SU-DHL-6 (cell line): Measurements from ENCODE around the gene SF3A1.

ENCODE experiments used
- H2AFZ ChIP-seq: fragments of 200-600 bp; sonication (generic); 2 replicates; pipeline ENCODE4 v1.6.1; 2014; ENCODE audit warnings: low read depth, mild to moderate bottlenecking, moderate library complexity, mixed read lengths, antibody characterized with exemption, low read length; ENCODE audit not compliant: severe bottlenecking
- H3F3A ChIP-seq: fragments of 200-600 bp; shearing (Covaris generic); 2 replicates; pipeline ENCODE4 v1.6.0; 2016; ENCODE audit warnings: antibody characterized with exemption, mild to moderate bottlenecking; ENCODE audit not compliant: insufficient read depth
- H3K27ac ChIP-seq: fragments of 200-600 bp; sonication (generic); 2 replicates; pipeline ENCODE4 v1.5.1; 2016; ENCODE audit warnings: low read depth, mild to moderate bottlenecking, low read length, moderate library complexity, mixed read lengths
- H3K27me3 ChIP-seq: fragments of 200-600 bp; sonication (generic), shearing (Covaris generic); 2 replicates; pipeline ENCODE4 v1.6.0; 2014; ENCODE audit warnings: mild to moderate bottlenecking, low read length
- H3K36me3 ChIP-seq: fragments of 200-600 bp; sonication (generic); 2 replicates; pipeline ENCODE4 v1.6.1; 2014; ENCODE audit warnings: mild to moderate bottlenecking, low read length, mixed read lengths
- H3K4me2 ChIP-seq: fragments of 300-600, 200-600 bp; shearing (Covaris generic), sonication (generic); 2 replicates; pipeline ENCODE4 v1.6.0; 2014; ENCODE audit warnings: low read length, low read depth, mild to moderate bottlenecking; ENCODE audit not compliant: poor library complexity, severe bottlenecking
- H3K4me3 ChIP-seq: fragments of 200-600 bp; sonication (generic); 2 replicates; pipeline ENCODE4 v1.5.1; 2014; ENCODE audit warnings: antibody characterized with exemption, low read length, mild to moderate bottlenecking, mixed read lengths; ENCODE audit not compliant: insufficient read depth, poor library complexity, severe bottlenecking
- H3K79me2 ChIP-seq: fragments of 200-600 bp; sonication (generic); 2 replicates; pipeline ENCODE4 v1.6.1; 2014; ENCODE audit warnings: mild to moderate bottlenecking, low read length, moderate library complexity; ENCODE audit not compliant: insufficient read depth
- H3K9ac ChIP-seq: fragments of 200-600 bp; sonication (generic); 2 replicates; pipeline ENCODE4 v1.7.0; 2014; ENCODE audit warnings: mild to moderate bottlenecking, low read length
- H3K9me2 ChIP-seq: fragments of 200-600 bp; sonication (generic); replicated peaks from 2 replicates; pipeline ENCODE4 v1.6.1; 2014; ENCODE audit warnings: low read length; ENCODE audit not compliant: insufficient read depth
- H3K9me3 ChIP-seq: fragments of 200-600 bp; sonication (generic); 2 replicates; pipeline ENCODE4 v1.6.1; 2014; ENCODE audit warnings: low read length, mixed read lengths; ENCODE audit not compliant: insufficient read depth
- H4K20me1 ChIP-seq: fragments of 200-600 bp; sonication (generic); 2 replicates; pipeline ENCODE4 v1.6.1; 2014; ENCODE audit warnings: low read depth, mild to moderate bottlenecking, antibody characterized with exemption, low read length, moderate library complexity, mixed read lengths
- CTCF ChIP-seq: fragments of 200-600 bp; sonication (generic); IDR thresholded peaks from one replicate; pipeline ENCODE4 v1.5.1; 2017; ENCODE audit warnings: antibody characterized with exemption, mild to moderate bottlenecking, low read length, moderate library complexity; ENCODE audit not compliant: insufficient read depth, poor library complexity, severe bottlenecking
- EZH2phosphoT487 ChIP-seq: fragments of 200-600 bp; sonication (generic), shearing (Covaris generic); conservative IDR thresholded peaks from 2 replicates; pipeline ENCODE4 v1.6.1; 2018; ENCODE audit warnings: mild to moderate bottlenecking, antibody characterized with exemption, low read length, moderate library complexity, mixed read lengths

The SF3A1 gene

GRCh38 chr22:30305519-30305905 lies 51.2 kb downstream of the SF3A1 start:
- Histone ChIP-seq H3F3A (no peaks in the 10 kb centered on the region), H3K9me2 (no peaks in the 10 kb centered on the region), H3K9ac (no peak overlapping the region), H3K9me3 (no peaks in the 10 kb centered on the region), H3K4me3 (no peak overlapping the region), H3K79me2 (no peaks in the 10 kb centered on the region), H3K27ac (no peak overlapping the region), H3K4me2 (no peak overlapping the region), H3K27me3 (no peaks in the 10 kb centered on the region), H4K20me1 (no peaks in the 10 kb centered on the region), H2AFZ (no peak overlapping the region), H3K36me3 (no peaks in the 10 kb centered on the region)
- no peak for TF ChIP-seq CTCF

- H3K9me3 ChIP-seq: no peaks in the 10 kb centered on the region
- no peak overlapping the region for H3K4me3 ChIP-seq
- H3K27me3 ChIP-seq: no peaks in the 10 kb centered on the region
- H3K36me3 ChIP-seq: no peaks in the 10 kb centered on the region
- no peak overlapping the region for H3K9ac ChIP-seq
- no peak overlapping the region for H2AFZ ChIP-seq
- H3F3A ChIP-seq: no peaks in the 10 kb centered on the region
- H4K20me1 ChIP-seq: no peaks in the 10 kb centered on the region
- TF ChIP-seq EZH2phosphoT487: no peak
- no peak for TF ChIP-seq CTCF
- no peaks in the 10 kb centered on the region for H3K9me2 ChIP-seq
- no peaks in the 10 kb centered on the region for H3K79me2 ChIP-seq
- no peak overlapping the region for H3K4me2 ChIP-seq
- no peak overlapping the region for H3K27ac ChIP-seq
Measured at GRCh38 chr22:30304495-30305244, 52.0 kb downstream of the SF3A1 start.

- Histone ChIP-seq H3K9me2 (no peaks in the 10 kb centered on the region), H3K27me3 (no peaks in the 10 kb centered on the region), H3K4me2 (no peak overlapping the region), H2AFZ (no peak overlapping the region), H3K9ac (no peak overlapping the region), H3K79me2 (no peaks in the 10 kb centered on the region), H4K20me1 (no peaks in the 10 kb centered on the region), H3K4me3 (no peak overlapping the region), H3F3A (no peaks in the 10 kb centered on the region), H3K9me3 (no peaks in the 10 kb centered on the region), H3K36me3 (no peaks in the 10 kb centered on the region), H3K27ac (no peak overlapping the region)
- TF ChIP-seq EZH2phosphoT487 (no peak), CTCF (no peak)
Measured at GRCh38 chr22:30302810-30303138, 53.9 kb downstream of the SF3A1 start.
